Mesenchymal stem cell (in vitro differentiated cells and primary cell): ENCODE measurements around the gene PTPN20.
"Not testable (repeated sequence)": the region's sequence is repeated elsewhere in the genome, so short reads cannot be mapped to it uniquely, and the experiment has no call there.

Source experiments
- DNase-seq: peaks from one replicate; pipeline ENCODE4 v3.0.0-alpha.2; 2013
- H2AFZ ChIP-seq: one replicate; pipeline ENCODE4 v1.6.1; 2013; ENCODE audit warnings: low read depth, mild to moderate bottlenecking, control low read depth, inconsistent platforms, low read length, moderate library complexity
- H2AK5ac ChIP-seq: 2 replicates; pipeline ENCODE4 v1.6.1; 2013; ENCODE audit warnings: low read length, moderate library complexity, mild to moderate bottlenecking, inconsistent platforms; ENCODE audit not compliant: severe bottlenecking
- H2BK120ac ChIP-seq: one replicate; pipeline ENCODE4 v1.6.1; 2013; ENCODE audit warnings: low read depth, mild to moderate bottlenecking, inconsistent platforms, low read length, moderate library complexity
- H2BK12ac ChIP-seq, 2 experiments: one replicate each; pipeline ENCODE4 v1.6.1; 2013; ENCODE audit warnings: inconsistent platforms in 2 of 2, low read length in 2 of 2, mild to moderate bottlenecking in 2 of 2, moderate library complexity in 2 of 2, control low read depth in 1 of 2
- H2BK15ac ChIP-seq: one replicate; pipeline ENCODE4 v1.6.1; 2013; ENCODE audit warnings: mild to moderate bottlenecking, low read depth, inconsistent platforms; ENCODE audit not compliant: poor library complexity, severe bottlenecking
- H2BK5ac ChIP-seq: 2 replicates; pipeline ENCODE4 v1.6.1; 2013; ENCODE audit warnings: low read depth, mild to moderate bottlenecking, low read length, control low read depth, inconsistent platforms; ENCODE audit not compliant: poor library complexity, severe bottlenecking
- H3K14ac ChIP-seq, 2 experiments: one replicate each; pipeline ENCODE4 v1.6.1; 2013; ENCODE audit warnings: inconsistent platforms in 2 of 2, low read length in 2 of 2, control low read depth in 1 of 2, mild to moderate bottlenecking in 1 of 2, moderate library complexity in 1 of 2
- H3K18ac ChIP-seq, 2 experiments: one replicate each; pipeline ENCODE4 v1.6.1; 2013; ENCODE audit warnings: inconsistent platforms in 2 of 2, low read length in 2 of 2, control low read depth in 1 of 2, low read depth in 1 of 2, mild to moderate bottlenecking in 1 of 2
- H3K23ac ChIP-seq, 2 experiments: one replicate each; pipeline ENCODE4 v1.6.1; 2013; ENCODE audit warnings: inconsistent platforms in 2 of 2, low read length in 2 of 2, mild to moderate bottlenecking in 2 of 2, moderate library complexity in 2 of 2, control low read depth in 1 of 2
- H3K27ac ChIP-seq: 2 replicates; pipeline ENCODE4 v1.5.1; 2013; ENCODE audit warnings: mild to moderate bottlenecking, moderate library complexity, low read length, control low read depth, inconsistent platforms; ENCODE audit not compliant: poor library complexity, severe bottlenecking
- H3K27me3 ChIP-seq, 2 experiments: 2 replicates each; pipeline versions ENCODE4 v1.6.1 to v1.7.0; 2013; ENCODE audit warnings: low read length in 2 of 2, mild to moderate bottlenecking in 2 of 2, moderate library complexity in 2 of 2, control low read depth in 1 of 2, inconsistent platforms in 1 of 2; ENCODE audit not compliant: control insufficient read depth in 1 of 2, insufficient read depth in 1 of 2
- H3K36me3 ChIP-seq, 2 experiments: 2 replicates each; pipeline versions ENCODE4 v1.6.1 to v1.7.0; 2013; ENCODE audit warnings: low read length in 2 of 2, control low read depth in 1 of 2, inconsistent platforms in 1 of 2, low read depth in 1 of 2, mild to moderate bottlenecking in 1 of 2; ENCODE audit not compliant: insufficient read depth in 2 of 2, control insufficient read depth in 1 of 2
- H3K4ac ChIP-seq, 2 experiments: one replicate each; pipeline ENCODE4 v1.6.1; 2013; ENCODE audit warnings: inconsistent platforms in 2 of 2, low read length in 2 of 2, mild to moderate bottlenecking in 2 of 2, moderate library complexity in 2 of 2, control low read depth in 1 of 2, low read depth in 1 of 2
- H3K4me1 ChIP-seq: 2 replicates; pipeline ENCODE4 v1.6.1; 2013; ENCODE audit warnings: low read depth, low read length, control low read depth; ENCODE audit not compliant: control insufficient read depth, insufficient read depth
- H3K4me2 ChIP-seq: 2 replicates; pipeline ENCODE4 v1.6.1; 2013; ENCODE audit warnings: low read length, mild to moderate bottlenecking, inconsistent platforms; ENCODE audit not compliant: poor library complexity, severe bottlenecking
- H3K4me3 ChIP-seq, 2 experiments: 2 replicates each; pipeline versions ENCODE4 v1.5.1 to v1.7.0; 2013; ENCODE audit warnings: low read length in 2 of 2, mild to moderate bottlenecking in 2 of 2, control low read depth in 1 of 2, low read depth in 1 of 2; ENCODE audit not compliant: insufficient read depth in 1 of 2
- H3K79me1 ChIP-seq: replicated peaks from 2 replicates; pipeline ENCODE4 v1.6.1; 2013; ENCODE audit warnings: mild to moderate bottlenecking, control low read depth, low read length, inconsistent platforms; ENCODE audit not compliant: poor library complexity, severe bottlenecking
- H3K9ac ChIP-seq: 2 replicates; pipeline ENCODE4 v1.7.0; 2013; ENCODE audit warnings: mild to moderate bottlenecking, low read length, moderate library complexity
- H3K9me3 ChIP-seq: 2 replicates; pipeline ENCODE4 v1.7.0; 2013; ENCODE audit warnings: mild to moderate bottlenecking, low read length; ENCODE audit not compliant: control insufficient read depth
- H4K8ac ChIP-seq: one replicate; pipeline ENCODE4 v1.6.1; 2013; ENCODE audit warnings: inconsistent platforms, mild to moderate bottlenecking, low read length, moderate library complexity
- H4K91ac ChIP-seq: one replicate; pipeline ENCODE4 v1.6.1; 2013; ENCODE audit warnings: mild to moderate bottlenecking, low read length, inconsistent platforms
- WGBS: methylation state at CpG from one replicate; pipeline ENCODE4 v1.1.7; 2013; ENCODE audit warnings: mixed read lengths; 5-methylcytosine and 5-hydroxymethylcytosine counted together

PTPN20 gene

DNA sequence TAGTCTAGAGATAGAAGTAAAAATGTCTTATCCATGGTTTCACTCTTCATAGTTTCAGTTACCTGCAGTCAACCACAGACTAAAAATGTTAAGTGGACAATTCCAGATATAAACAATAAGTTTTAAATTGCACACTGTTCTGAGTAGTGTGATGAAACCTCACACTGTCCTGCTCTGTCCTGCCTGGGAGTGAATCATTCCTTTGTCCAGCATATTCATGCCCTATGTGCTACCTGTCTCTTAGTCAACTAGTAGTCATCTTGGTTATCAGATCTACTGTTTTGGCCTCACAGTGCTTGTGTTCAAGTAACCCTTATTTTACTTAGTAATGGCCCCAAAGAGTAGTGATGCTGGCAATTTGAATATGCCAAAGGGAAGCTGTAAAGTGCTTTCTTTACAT lies 49.5 kb downstream of the PTPN20 start:
- not testable (repeated sequence) for H2BK5ac ChIP-seq, H3K4me2 ChIP-seq, H3K27ac ChIP-seq, H4K8ac ChIP-seq, H2AK5ac ChIP-seq, H3K9me3 ChIP-seq, H3K4ac ChIP-seq, H3K4me1 ChIP-seq, DNase-seq, H3K79me1 ChIP-seq, H3K18ac ChIP-seq, H3K9ac ChIP-seq, H2BK12ac ChIP-seq, H3K27me3 ChIP-seq, H2BK15ac ChIP-seq, H2AFZ ChIP-seq, H3K23ac ChIP-seq, H3K4me3 ChIP-seq, H4K91ac ChIP-seq, H3K14ac ChIP-seq, H3K36me3 ChIP-seq, H2BK120ac ChIP-seq

DNA sequence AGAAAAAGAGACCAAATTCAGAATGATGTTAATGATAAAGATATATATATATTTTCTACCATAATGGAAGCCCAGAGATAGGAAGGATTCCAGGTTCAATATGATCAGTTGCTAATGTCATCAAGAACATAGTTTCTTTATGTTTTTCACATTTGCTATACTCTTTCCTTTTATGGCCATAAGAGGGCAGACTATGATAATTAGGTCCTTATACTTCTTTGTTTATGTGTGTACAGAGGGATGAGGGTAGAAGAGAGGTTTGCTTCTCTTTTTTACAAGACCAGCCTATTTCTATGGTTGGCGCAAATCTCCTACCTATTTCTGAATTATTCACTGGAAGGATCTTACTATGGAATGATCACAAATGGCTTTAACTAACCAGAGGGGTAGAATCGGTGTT lies 52.1 kb downstream of the PTPN20 start:
- not testable (repeated sequence) for H3K9ac ChIP-seq, H2BK15ac ChIP-seq, H2AFZ ChIP-seq, H3K27me3 ChIP-seq, H3K14ac ChIP-seq, H3K79me1 ChIP-seq, H4K8ac ChIP-seq, H3K4ac ChIP-seq, DNase-seq, H3K36me3 ChIP-seq, H2AK5ac ChIP-seq, H3K4me2 ChIP-seq, H2BK12ac ChIP-seq, H3K18ac ChIP-seq, H3K27ac ChIP-seq, H3K4me1 ChIP-seq, H2BK120ac ChIP-seq, H2BK5ac ChIP-seq, H3K23ac ChIP-seq, H3K9me3 ChIP-seq, H4K91ac ChIP-seq, H3K4me3 ChIP-seq
- no CpG with 5 or more reads among the region's 2 CpGs for WGBS

DNA sequence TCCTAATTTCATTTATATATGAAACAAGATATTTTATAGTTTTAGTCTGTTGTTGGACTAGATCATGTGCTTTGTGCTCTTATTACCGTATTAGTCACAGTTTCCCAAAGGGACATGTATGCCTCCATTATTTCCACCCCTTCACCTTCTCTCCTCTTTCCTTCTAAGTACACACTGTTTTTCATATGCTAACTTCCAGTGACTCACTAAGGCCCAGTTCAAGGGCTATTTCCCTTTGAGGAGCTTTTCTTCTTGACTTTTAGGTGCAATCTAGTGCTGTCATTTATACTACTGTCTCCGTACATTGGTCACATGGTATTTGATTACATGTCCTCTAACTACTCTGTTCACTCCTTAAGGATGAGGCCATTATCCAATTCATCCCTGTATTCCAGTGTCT lies 55.8 kb downstream of the PTPN20 start:
- not testable (repeated sequence) for H3K14ac ChIP-seq, H3K36me3 ChIP-seq, H2BK5ac ChIP-seq, H3K9ac ChIP-seq, H3K18ac ChIP-seq, H3K4me2 ChIP-seq, H4K91ac ChIP-seq, H3K27ac ChIP-seq, H3K4ac ChIP-seq, H2AFZ ChIP-seq, H3K9me3 ChIP-seq, H2BK120ac ChIP-seq, H2BK15ac ChIP-seq, H2AK5ac ChIP-seq, H3K79me1 ChIP-seq, H3K4me1 ChIP-seq, H3K4me3 ChIP-seq, H4K8ac ChIP-seq, H2BK12ac ChIP-seq, H3K23ac ChIP-seq, H3K27me3 ChIP-seq, DNase-seq
- WGBS, result no CpG with 5 or more reads among the region's 2 CpGs

DNA sequence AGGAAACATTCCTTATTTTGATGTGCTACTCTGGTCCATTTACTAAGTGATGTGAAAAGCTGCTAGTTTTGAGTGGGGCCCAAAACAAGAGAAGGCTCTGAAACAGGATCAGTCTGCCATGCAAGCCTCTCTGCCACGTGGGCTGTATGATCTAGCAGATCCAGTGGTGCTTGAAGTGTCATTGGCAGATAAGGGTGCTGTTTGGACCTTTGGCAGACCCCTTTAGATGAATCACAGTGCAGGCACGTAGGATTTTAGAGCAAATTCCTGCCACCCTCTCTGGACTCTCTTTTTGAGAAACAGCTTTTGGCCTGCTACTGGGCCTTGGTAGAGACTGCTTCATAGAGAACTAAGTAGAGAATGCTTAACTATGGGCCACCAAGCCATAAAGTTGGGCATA lies 69.0 kb downstream of the PTPN20 start:
- H3K9ac ChIP-seq, H2BK5ac ChIP-seq, H3K27me3 ChIP-seq, H4K91ac ChIP-seq, H3K4me2 ChIP-seq, H3K14ac ChIP-seq, H2AK5ac ChIP-seq, H3K4me3 ChIP-seq, H3K79me1 ChIP-seq, H2BK12ac ChIP-seq, H3K9me3 ChIP-seq, H2AFZ ChIP-seq, H3K18ac ChIP-seq, H3K23ac ChIP-seq, H3K27ac ChIP-seq, H2BK15ac ChIP-seq, H4K8ac ChIP-seq, H3K4ac ChIP-seq, DNase-seq, H3K36me3 ChIP-seq, H3K4me1 ChIP-seq, H2BK120ac ChIP-seq: not testable (repeated sequence)
- WGBS, result no CpG with 5 or more reads among the region's 2 CpGs
